GM12878 (cell line): Measurements from ENCODE around the gene NCBP3. TPM values are rescaled to one million over a fixed set of nuclear protein-coding genes. Genes with fewer than 3 reads are reported as not detected.

ENCODE experiments used
- ATAC-seq: fragments of 200-7000 bp; cut with Tn5 transposase; 3 replicates; pipeline ENCODE4 v1.9.1; 2020; ENCODE audit warnings: mild to moderate bottlenecking, moderate library complexity
- BruUV-seq: library from RNA; stranded (reverse); fragments of 400-500 nt; replicated peaks from 2 replicates; lab custom pipeline; 2021; lab: Mats Ljungman, UMichigan
- CTCF ChIA-PET: fragments of 300-600 bp; sonication (Branson Sonifier 250); formaldehyde crosslinking; extraction: SDS; loops from one replicate; lab custom pipeline; 2021; ENCODE audit warnings: inconsistent platforms; lab: Yijun Ruan, JAX
- POLR2A ChIA-PET: fragments of 350-600 bp; formaldehyde crosslinking; extraction: SDS; loops from one replicate; lab custom pipeline; 2021; ENCODE audit warnings: inconsistent platforms; lab: Charles Lee
- RAD21 ChIA-PET: fragments of 300-600 bp; sonication (Branson Sonifier 250); formaldehyde crosslinking; loops from one replicate; lab custom pipeline; 2023; ENCODE audit warnings: antibody characterized with exemption; ENCODE audit not compliant: unreplicated experiment; lab: Charles Lee
- SMC1A ChIA-PET: fragments of 300-600 bp; sonication (Branson Sonifier 250); formaldehyde crosslinking; loops from one replicate; lab custom pipeline; 2023; ENCODE audit not compliant: unreplicated experiment, uncharacterized antibody; lab: Charles Lee
- DNase-seq: peaks from one replicate; pipeline ENCODE4 v3.0.0-alpha.2; 2011; ENCODE audit warnings: low read depth, low spot score
- FAIRE-seq: peaks from 3 replicates; lab custom pipeline; 2011; peaks lifted over from hg19 to GRCh38; lab: Jason Lieb, UNC
- H2AFZ ChIP-seq: 2 replicates; pipeline ENCODE4 v1.6.0; 2011; ENCODE audit warnings: low read depth, low read length, control low read depth; ENCODE audit not compliant: control insufficient read depth
- H3K27ac ChIP-seq: 2 replicates; pipeline ENCODE4 v1.5.1; 2011; ENCODE audit warnings: control low read depth; ENCODE audit not compliant: control insufficient read depth, insufficient read depth
- H3K27me3 ChIP-seq, 2 experiments: replicated peaks in 1 of 2; 2 replicates each; pipeline versions ENCODE4 v1.6.0 to v1.6.1; 2011; ENCODE audit warnings: low read length in 1 of 2; ENCODE audit not compliant: control insufficient read depth in 2 of 2, insufficient read depth in 2 of 2
- H3K36me3 ChIP-seq, 2 experiments: 2 replicates each; pipeline ENCODE4 v1.5.1; 2011; ENCODE audit warnings: low read length in 1 of 2; ENCODE audit not compliant: control insufficient read depth in 2 of 2, insufficient read depth in 2 of 2
- H3K4me1 ChIP-seq: 2 replicates; pipeline ENCODE4 v1.6.1; 2011; ENCODE audit warnings: mild to moderate bottlenecking, low read length, moderate library complexity, mixed read lengths; ENCODE audit not compliant: control insufficient read depth, insufficient read depth
- H3K4me2 ChIP-seq: 2 replicates; pipeline ENCODE4 v1.6.0; 2011; ENCODE audit warnings: control low read depth; ENCODE audit not compliant: control insufficient read depth, insufficient read depth
- H3K4me3 ChIP-seq: fragments of 200-600 bp; sonication (generic); 2 replicates; pipeline ENCODE4 v1.5.1; 2016
- H3K79me2 ChIP-seq: 2 replicates; pipeline ENCODE4 v1.6.0; 2011; ENCODE audit warnings: low read length; ENCODE audit not compliant: control insufficient read depth, insufficient read depth
- H3K9ac ChIP-seq: 2 replicates; pipeline ENCODE4 v1.8.0; 2011; ENCODE audit warnings: low read length, control low read depth, mixed read lengths; ENCODE audit not compliant: control insufficient read depth, insufficient read depth
- H3K9me3 ChIP-seq: replicated peaks from 3 replicates; pipeline ENCODE4 v1.5.1; 2011; ENCODE audit warnings: mild to moderate bottlenecking, low read length; ENCODE audit not compliant: control insufficient read depth, insufficient read depth
- H4K20me1 ChIP-seq: 2 replicates; pipeline ENCODE4 v1.6.0; 2011; ENCODE audit not compliant: control insufficient read depth, insufficient read depth
- BRCA1 ChIP-seq: IDR thresholded peaks from 2 replicates; pipeline ENCODE4 v1.6.1; 2011; ENCODE audit warnings: low read depth, low read length, improper control_type of control experiment
- CHD2 ChIP-seq: IDR thresholded peaks from 2 replicates; pipeline ENCODE4 v1.6.1; 2011; ENCODE audit warnings: low read depth, low read length, improper control_type of control experiment, borderline replicate concordance
- IRF3 ChIP-seq: fragments of 450-650 bp; IDR thresholded peaks from 2 replicates; pipeline ENCODE4 v1.6.1; 2014; ENCODE audit warnings: mild to moderate bottlenecking
- NR2C1 ChIP-seq: fragments of 450-650 bp; IDR thresholded peaks from 2 replicates; pipeline ENCODE4 v1.6.1; 2017; ENCODE audit warnings: antibody characterized with exemption, mild to moderate bottlenecking, moderate library complexity
- NR2C2 ChIP-seq: IDR thresholded peaks from 2 replicates; pipeline ENCODE4 v1.6.1; 2011; ENCODE audit warnings: borderline replicate concordance, low read depth; ENCODE audit not compliant: control insufficient read depth, insufficient read length
- PAX8 ChIP-seq: fragments of 450-650 bp; IDR thresholded peaks from 2 replicates; pipeline ENCODE4 v1.6.1; 2017; ENCODE audit warnings: mild to moderate bottlenecking, moderate library complexity
- RAD21 ChIP-seq: IDR thresholded peaks from 2 replicates; pipeline ENCODE4 v1.6.1; 2011; ENCODE audit warnings: mild to moderate bottlenecking, low read depth, low read length, moderate library complexity; ENCODE audit not compliant: insufficient read depth
- SKIL ChIP-seq: fragments of 450-650 bp; IDR thresholded peaks from 2 replicates; pipeline ENCODE4 v1.6.1; 2017; ENCODE audit warnings: mild to moderate bottlenecking, low read depth, inconsistent platforms; ENCODE audit not compliant: poor library complexity, severe bottlenecking
- SMC3 ChIP-seq: IDR thresholded peaks from 2 replicates; pipeline ENCODE4 v1.6.1; 2011; ENCODE audit warnings: low read length, improper control_type of control experiment, borderline replicate concordance
- SRF ChIP-seq, 2 experiments: IDR thresholded peaks; 2 replicates each; pipeline ENCODE4 v1.6.1; 2011; ENCODE audit warnings: low read depth in 2 of 2, low read length in 2 of 2, mild to moderate bottlenecking in 1 of 2, moderate library complexity in 1 of 2
- ZNF217 ChIP-seq: fragments of 450-650 bp; IDR thresholded peaks from 2 replicates; pipeline ENCODE4 v1.6.1; 2017; ENCODE audit warnings: antibody characterized with exemption, mild to moderate bottlenecking
- ZNF24 ChIP-seq: fragments of 450-650 bp; IDR thresholded peaks from 2 replicates; pipeline ENCODE4 v1.6.1; 2017; ENCODE audit warnings: antibody characterized with exemption, mild to moderate bottlenecking
- ZNF274 ChIP-seq: IDR thresholded peaks from one replicate; pipeline ENCODE4 v1.8.0; 2011; ENCODE audit not compliant: insufficient read length, insufficient read depth
- WGBS: methylation state at CpG from one replicate; pipeline ENCODE4 v1.1.6; 2016; ENCODE audit warnings: low lambda C conversion rate; ENCODE audit not compliant: insufficient replicate concordance, insufficient coverage; ENCODE audit errors: missing lambda C conversion rate; 5-methylcytosine and 5-hydroxymethylcytosine counted together
- in situ Hi-C: fragments of 300-500 bp; cut with MboI; formaldehyde crosslinking; loops from 9 replicates; pipeline ENCODE4 v1.14.3; 2018; ENCODE audit warnings: mixed read lengths
- intact Hi-C: fragments of 100-400 bp; cut with micrococcal nuclease; formaldehyde crosslinking; loops from one replicate; pipeline ENCODE4 v1.14.2; 2022; ENCODE audit not compliant: unreplicated experiment
- polyA plus RNA-seq, 11 experiments: library from polyadenylated mRNA; depleted of rRNA in 4 of 11; unstranded in 6 of 11; stranded (reverse) in 5 of 11; fragments of >200 nt; fragmentation: Nextera tagmentation in 4 of 11; fragmentation: Illumina TruSeq in 1 of 11; extraction: Ambion mirVana in 4 of 11; extraction: Trizol in 1 of 11; gene quantifications; 1 replicate in 1 of 11; 2 replicates in 10 of 11; pipeline versions ENCODE4 v1.2.1 to v1.2.3, GENCODE V29; 2011 to 2016; ENCODE audit warnings: inconsistent platforms in 2 of 11, missing spikeins in 2 of 11, low read depth in 1 of 11
- total RNA-seq, 4 experiments: library from RNA; depleted of rRNA in 3 of 4; stranded (reverse); fragments of >200 nt in 3 of 4; fragmentation: Illumina TruSeq in 1 of 4; extraction: Trizol in 1 of 4; gene quantifications; 2 replicates each; pipeline versions ENCODE4 v1.2.1 to v1.2.3, GENCODE V29; 2013 to 2021
- TF ChIP-seq, protein P1 (sequence below): fragments of 450-650 bp; IDR thresholded peaks from 2 replicates; pipeline ENCODE4 v1.6.1; 2017; ENCODE audit warnings: borderline replicate concordance
- TF ChIP-seq, protein P2 (sequence below): fragments of 450-650 bp; conservative IDR thresholded peaks from 2 replicates; pipeline ENCODE4 v1.6.1; 2017; ENCODE audit warnings: mild to moderate bottlenecking, moderate library complexity

NCBP3 gene
- total and polyA plus RNA-seq, 10 of the 15 experiments (the other 5 are each of a cell fraction or from before 2014, with no cell fraction given), result 5.2 to 32.0 (median 23.2) TPM

GRCh38 chr17:3843935-3844516 lies 2.0 kb downstream of the NCBP3 start:
- H3K27ac ChIP-seq, result no peak overlapping the region
- no peaks in the 10 kb centered on the region for H4K20me1 ChIP-seq
- no peak for DNase-seq
- peaks cover 22% of the 10 kb centered on the region for H3K79me2 ChIP-seq
- BruUV-seq, result no TSS peak
- ChIA-PET SMC1A (interaction anchor here (0.6 to 6.5 kb wide), 10 partner anchors 16 to 230 kb away, joined by 3 to 79 read pairs (median 4); no protein-coding TSS in a partner anchor), CTCF (interaction anchor here (0.6 to 4.9 kb wide), 30 partner anchors 8 to 1369 kb away, joined by 3 to 115 read pairs (median 5); partner anchors contain the start of gene HASPIN), POLR2A (no interaction called here), RAD21 (interaction anchor here (0.6 to 4.3 kb wide), 6 partner anchors 70 to 947 kb away, joined by 3 to 59 read pairs (median 6); no protein-coding TSS in a partner anchor)
- H2AFZ ChIP-seq, result no peak overlapping the region
- no peaks in the 10 kb centered on the region; a peak in 1 of 4 replicates for H3K27me3 ChIP-seq
- H3K4me2 ChIP-seq, result peak overlapping the region; percentile 88
- intact Hi-C loops (no loop called here), in situ Hi-C loops (no loop called here)
- no peaks in the 10 kb centered on the region for H3K9me3 ChIP-seq
- ATAC-seq, result peak; percentile 63
- peak; percentile 82 for FAIRE-seq
- H3K9ac ChIP-seq, result no peak overlapping the region
- no peak overlapping the region for H3K4me3 ChIP-seq
- WGBS, result 2% methylated on average over 3 of the region's 3 CpGs
- H3K4me1 ChIP-seq, result peaks cover 17% of the 10 kb centered on the region
- peaks cover 1 to 18% of the 10 kb centered on the region in 2 experiments for H3K36me3 ChIP-seq
- TF ChIP-seq SMC3 (peak; percentile 54; the same call in 1 of the 2 replicates), RAD21 (peak; percentile 48), NR2C2 (no peak), NR2C1 (no peak), ZNF24 (no peak), ZNF274 (no peak), ZNF217 (no peak), SRF (IDR thresholded peaks at IDR 0.05; ENCODE audit: low read depth in 2 of 2, low read length in 2 of 2) (no peak), PAX8 (no peak), BRCA1 (no peak), SKIL (no peak), IRF3 (no peak), CHD2 (no peak)
- TF ChIP-seq, protein P1, sequence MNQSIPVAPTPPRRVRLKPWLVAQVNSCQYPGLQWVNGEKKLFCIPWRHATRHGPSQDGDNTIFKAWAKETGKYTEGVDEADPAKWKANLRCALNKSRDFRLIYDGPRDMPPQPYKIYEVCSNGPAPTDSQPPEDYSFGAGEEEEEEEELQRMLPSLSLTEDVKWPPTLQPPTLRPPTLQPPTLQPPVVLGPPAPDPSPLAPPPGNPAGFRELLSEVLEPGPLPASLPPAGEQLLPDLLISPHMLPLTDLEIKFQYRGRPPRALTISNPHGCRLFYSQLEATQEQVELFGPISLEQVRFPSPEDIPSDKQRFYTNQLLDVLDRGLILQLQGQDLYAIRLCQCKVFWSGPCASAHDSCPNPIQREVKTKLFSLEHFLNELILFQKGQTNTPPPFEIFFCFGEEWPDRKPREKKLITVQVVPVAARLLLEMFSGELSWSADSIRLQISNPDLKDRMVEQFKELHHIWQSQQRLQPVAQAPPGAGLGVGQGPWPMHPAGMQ, result no peak
- TF ChIP-seq, protein P2, sequence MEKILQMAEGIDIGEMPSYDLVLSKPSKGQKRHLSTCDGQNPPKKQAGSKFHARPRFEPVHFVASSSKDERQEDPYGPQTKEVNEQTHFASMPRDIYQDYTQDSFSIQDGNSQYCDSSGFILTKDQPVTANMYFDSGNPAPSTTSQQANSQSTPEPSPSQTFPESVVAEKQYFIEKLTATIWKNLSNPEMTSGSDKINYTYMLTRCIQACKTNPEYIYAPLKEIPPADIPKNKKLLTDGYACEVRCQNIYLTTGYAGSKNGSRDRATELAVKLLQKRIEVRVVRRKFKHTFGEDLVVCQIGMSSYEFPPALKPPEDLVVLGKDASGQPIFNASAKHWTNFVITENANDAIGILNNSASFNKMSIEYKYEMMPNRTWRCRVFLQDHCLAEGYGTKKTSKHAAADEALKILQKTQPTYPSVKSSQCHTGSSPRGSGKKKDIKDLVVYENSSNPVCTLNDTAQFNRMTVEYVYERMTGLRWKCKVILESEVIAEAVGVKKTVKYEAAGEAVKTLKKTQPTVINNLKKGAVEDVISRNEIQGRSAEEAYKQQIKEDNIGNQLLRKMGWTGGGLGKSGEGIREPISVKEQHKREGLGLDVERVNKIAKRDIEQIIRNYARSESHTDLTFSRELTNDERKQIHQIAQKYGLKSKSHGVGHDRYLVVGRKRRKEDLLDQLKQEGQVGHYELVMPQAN, result no peak
